ENCODE measurements around the gene ATP6V0D1. TPM values are rescaled to one million over a fixed set of nuclear protein-coding genes. Genes with fewer than 3 reads are reported as not detected.

The ATP6V0D1 gene
- total and polyA plus RNA-seq, 9 donors: 32.5 to 113 (median 63.0) TPM

GRCh38 chr16:67448580-67448979 is 32.4 kb downstream of the ATP6V0D1 start:
- no peak overlapping the region for H3K4me3 ChIP-seq
- no peak for DNase-seq
- TF ChIP-seq EP300 (IDR thresholded peaks at IDR 0.05): no peak
- no peak for TF ChIP-seq POLR2A (IDR thresholded peaks at IDR 0.05)
- no peak for TF ChIP-seq CTCF (IDR thresholded peaks at IDR 0.05)
- H3K27me3 ChIP-seq: no peaks in the 10 kb centered on the region
- peak overlapping the region in 1 of 2 donors; percentile 59 for H3K27ac ChIP-seq
- WGBS, 3 donors: 95 to 100% (median 97%) methylated on average over 5 of the region's 5 CpGs
- intact Hi-C loops (cut with DNase I): no loop called here
- no peaks in the 10 kb centered on the region for H3K36me3 ChIP-seq
- H3K4me1 ChIP-seq (ENCODE audit: insufficient read depth): peaks cover 62% of the 10 kb centered on the region
- no peaks in the 10 kb centered on the region for H3K9me3 ChIP-seq

- Histone ChIP-seq H3K4me1 (ENCODE audit: insufficient read depth) (peaks cover 71% of the 10 kb centered on the region), H3K36me3 (no peaks in the 10 kb centered on the region), H3K27ac (peak overlapping the region; percentile 48 to 66), H3K27me3 (no peaks in the 10 kb centered on the region), H3K9me3 (no peaks in the 10 kb centered on the region), H3K4me3 (no peak overlapping the region)
- WGBS, 3 donors: 34 to 43% (median 38%) methylated on average over 6 of the region's 6 CpGs
- intact Hi-C loops (cut with DNase I): no loop called here
- DNase-seq: peak; percentile 71 to 82 (median 77)
- TF ChIP-seq POLR2A (IDR thresholded peaks at IDR 0.05) (no peak), CTCF (IDR thresholded peaks at IDR 0.05) (peak in 1 of 3 donors; percentile 29)
Measured at GRCh38 chr16:67447508-67448076, 33.4 kb downstream of the ATP6V0D1 start.

- Histone ChIP-seq H3K27ac (peak overlapping the region; percentile 48 to 66), H3K36me3 (no peaks in the 10 kb centered on the region), H3K4me3 (no peak overlapping the region), H3K4me1 (ENCODE audit: insufficient read depth) (peaks cover 75% of the 10 kb centered on the region), H3K27me3 (no peaks in the 10 kb centered on the region), H3K9me3 (no peaks in the 10 kb centered on the region)
- 14 to 37% (median 16%) methylated on average over 8 of the region's 8 CpGs for WGBS, 3 donors
- intact Hi-C loops (cut with DNase I): no loop called here
- TF ChIP-seq EP300 (IDR thresholded peaks at IDR 0.05) (no peak), POLR2A (IDR thresholded peaks at IDR 0.05) (no peak), CTCF (IDR thresholded peaks at IDR 0.05) (no peak)
- DNase-seq: no peak
Measured at GRCh38 chr16:67446968-67447507, 33.9 kb downstream of the ATP6V0D1 start.

GRCh38 chr16:67445913-67446907 is 34.7 kb downstream of the ATP6V0D1 start:
- intact Hi-C loops (cut with DNase I): loop anchor here in 1 of 4 donors (2.0 kb wide), 1 partner anchor 13 kb away; no protein-coding TSS in a partner anchor
- DNase-seq: peak; percentile 68 to 89 (median 84)
- TF ChIP-seq CTCF (IDR thresholded peaks at IDR 0.05): no peak
- no peak for TF ChIP-seq EP300 (IDR thresholded peaks at IDR 0.05)
- TF ChIP-seq POLR2A (IDR thresholded peaks at IDR 0.05): no peak
- Histone ChIP-seq H3K4me1 (ENCODE audit: insufficient read depth) (peaks cover 74% of the 10 kb centered on the region), H3K4me3 (no peak overlapping the region), H3K36me3 (no peaks in the 10 kb centered on the region), H3K27ac (peak overlapping the region; percentile 29 to 66), H3K9me3 (no peaks in the 10 kb centered on the region), H3K27me3 (no peaks in the 10 kb centered on the region)
- 30 to 39% (median 33%) methylated on average over 12 of the region's 12 CpGs for WGBS, 3 donors
